HepG2 (cell line): ENCODE results near the gene ZMIZ1. TPM values are rescaled to one million over a fixed set of nuclear protein-coding genes. Genes with fewer than 3 reads are reported as not detected.

ENCODE experiments used
- ATAC-seq: fragments of 200-7000 bp; cut with Tn5 transposase; 3 replicates; pipeline ENCODE4 v1.9.1; 2020; ENCODE audit warnings: mild to moderate bottlenecking, moderate library complexity
- BruUV-seq: library from RNA; stranded (reverse); fragments of 400-500 nt; replicated peaks from 2 replicates; lab custom pipeline; 2021; lab: Mats Ljungman, UMichigan
- CTCF ChIA-PET: fragments of 300-600 bp; formaldehyde crosslinking; extraction: SDS; loops from one replicate; lab custom pipeline; 2021; ENCODE audit warnings: low total read pairs, inconsistent platforms, low intra/inter-chr PET ratio; lab: Yijun Ruan, JAX
- POLR2A ChIA-PET: fragments of 350-600 bp; sonication (Branson Sonifier 250); formaldehyde crosslinking; loops from one replicate; lab custom pipeline; 2020; ENCODE audit warnings: antibody characterized with exemption, inconsistent platforms; lab: Yijun Ruan, JAX
- DNase-seq: peaks from one replicate; pipeline ENCODE4 v3.0.0-alpha.2; 2015; ENCODE audit warnings: low spot score
- FAIRE-seq: peaks from 3 replicates; lab custom pipeline; 2011; peaks lifted over from hg19 to GRCh38; lab: Jason Lieb, UNC
- H2AFZ ChIP-seq: one replicate; pipeline ENCODE4 v1.6.1; 2011; ENCODE audit warnings: low read length, inconsistent platforms
- H3K27ac ChIP-seq: fragments of 300-600 bp; 3 replicates; pipeline ENCODE4 v1.8.0; 2011; ENCODE audit warnings: mixed run types, mild to moderate bottlenecking, mixed read lengths, low read length, inconsistent platforms; ENCODE audit not compliant: insufficient read depth; ENCODE audit errors: extremely low read length
- H3K27me3 ChIP-seq, 2 experiments: fragments of 200-600 bp in 1 of 2; 2 replicates in 1 of 2; 3 replicates in 1 of 2; pipeline versions ENCODE4 v1.6.0 to v1.8.0; 2011; ENCODE audit warnings: low read length in 2 of 2, mild to moderate bottlenecking in 2 of 2, moderate library complexity in 2 of 2, inconsistent platforms in 1 of 2; ENCODE audit not compliant: insufficient read depth in 2 of 2, control insufficient read depth in 1 of 2
- H3K36me3 ChIP-seq, 2 experiments: fragments of 200-600 bp in 1 of 2; replicated peaks in 1 of 2; 2 replicates in 1 of 2; 3 replicates in 1 of 2; pipeline versions ENCODE4 v1.5.1 to v1.8.0; 2011; ENCODE audit warnings: low read length in 2 of 2, inconsistent platforms in 1 of 2; ENCODE audit not compliant: insufficient read depth in 2 of 2, control insufficient read depth in 1 of 2
- H3K4me1 ChIP-seq: 2 replicates; pipeline ENCODE4 v1.5.1; 2012; ENCODE audit warnings: low read length, inconsistent platforms; ENCODE audit not compliant: insufficient read depth
- H3K4me2 ChIP-seq: 2 replicates; pipeline ENCODE4 v1.6.0; 2011; ENCODE audit warnings: low read depth, low read length, inconsistent platforms
- H3K4me3 ChIP-seq, 3 experiments: fragments of 200-600 bp in 1 of 3; sonication (generic), shearing (Covaris generic) in 1 of 3; replicated peaks in 1 of 3; 2 replicates each; pipeline ENCODE4 v1.5.1; 2011 to 2016; ENCODE audit warnings: low read length in 3 of 3, inconsistent platforms in 2 of 3, low read depth in 2 of 3, mild to moderate bottlenecking in 2 of 3, control low read depth in 1 of 3, mixed read lengths in 1 of 3; ENCODE audit not compliant: insufficient read depth in 1 of 3
- H3K79me2 ChIP-seq: one replicate; pipeline ENCODE4 v1.6.1; 2011; ENCODE audit warnings: low read length, inconsistent platforms; ENCODE audit not compliant: insufficient read depth
- H3K9ac ChIP-seq: 2 replicates; pipeline ENCODE4 v1.6.0; 2011; ENCODE audit warnings: mild to moderate bottlenecking, low read depth, low read length, inconsistent platforms; ENCODE audit not compliant: insufficient read depth
- H3K9me3 ChIP-seq: 2 replicates; pipeline ENCODE4 v1.5.1; 2012; ENCODE audit warnings: mild to moderate bottlenecking, low read length
- H4K20me1 ChIP-seq: 2 replicates; pipeline ENCODE4 v1.6.0; 2011; ENCODE audit warnings: inconsistent platforms, mild to moderate bottlenecking, low read length, moderate library complexity; ENCODE audit not compliant: insufficient read depth
- CSRNP2 ChIP-seq: sonication (generic); formaldehyde crosslinking; conservative IDR thresholded peaks from 2 replicates; pipeline ENCODE4 v1.8.0; 2022; ENCODE audit warnings: low read depth, missing genetic modification reagents
- MAFF ChIP-seq: IDR thresholded peaks from 2 replicates; pipeline ENCODE4 v1.6.1; 2011; ENCODE audit warnings: low read depth, low read length, improper control_type of control experiment
- MAFK ChIP-seq, 2 experiments: IDR thresholded peaks in 1 of 2; conservative IDR thresholded peaks in 1 of 2; 2 replicates each; pipeline ENCODE4 v1.6.1; 2011; ENCODE audit warnings: improper control_type of control experiment in 2 of 2, low read length in 2 of 2
- NFYC ChIP-seq: IDR thresholded peaks from 2 replicates; pipeline ENCODE4 v1.6.1; 2016; ENCODE audit warnings: missing genetic modification reagents, missing compliant biosample characterization
- NR2F6 ChIP-seq, 2 experiments: IDR thresholded peaks; 2 replicates each; pipeline ENCODE4 v1.6.1; 2016; ENCODE audit warnings: antibody characterized with exemption in 1 of 2, mild to moderate bottlenecking in 1 of 2
- SP5 ChIP-seq: IDR thresholded peaks from 2 replicates; pipeline ENCODE4 v1.6.1; 2016; ENCODE audit warnings: low read depth, borderline replicate concordance
- ZFP90 ChIP-seq: sonication (generic); formaldehyde crosslinking; IDR thresholded peaks from 2 replicates; pipeline ENCODE4 v1.8.0; 2022; ENCODE audit warnings: missing genetic modification reagents, mild to moderate bottlenecking, inconsistent platforms, borderline replicate concordance
- ZNF232 ChIP-seq: sonication (generic); formaldehyde crosslinking; IDR thresholded peaks from 2 replicates; pipeline ENCODE4 v1.4.0; 2020; ENCODE audit warnings: missing genetic modification reagents, borderline replicate concordance
- ZNF292 ChIP-seq: sonication (generic); formaldehyde crosslinking; IDR thresholded peaks from 2 replicates; pipeline ENCODE4 v1.8.1; 2022; ENCODE audit warnings: mild to moderate bottlenecking, low read depth, missing genetic modification reagents, borderline replicate concordance
- ZNF383 ChIP-seq: sonication (generic); formaldehyde crosslinking; IDR thresholded peaks from 2 replicates; pipeline ENCODE4 v1.4.0; 2020; ENCODE audit warnings: missing genetic modification reagents, mild to moderate bottlenecking, borderline replicate concordance
- ZNF484 ChIP-seq: sonication (generic); formaldehyde crosslinking; IDR thresholded peaks from 2 replicates; pipeline ENCODE4 v1.5.1; 2020; ENCODE audit warnings: mild to moderate bottlenecking, low read depth, missing genetic modification reagents, borderline replicate concordance
- ZNF883 ChIP-seq: sonication (generic); formaldehyde crosslinking; IDR thresholded peaks from 2 replicates; pipeline ENCODE4 v1.5.1; 2020; ENCODE audit warnings: mild to moderate bottlenecking, missing genetic modification reagents; ENCODE audit errors: not compliant biosample characterization
- WGBS: methylation state at CpG from one replicate; pipeline ENCODE4 v1.1.6; 2017; ENCODE audit warnings: low lambda C conversion rate; 5-methylcytosine and 5-hydroxymethylcytosine counted together
- in situ Hi-C: cut with HindIII; loops from 2 replicates; pipeline ENCODE4 v1.10.0; 2017; ENCODE audit warnings: low pct_unique_long_range_greater_than_20kb; ENCODE audit not compliant: extremely low pct_ligation_motif_present
- intact Hi-C: fragments of 100-400 bp; cut with micrococcal nuclease; formaldehyde crosslinking; loops from one replicate; pipeline ENCODE4 v1.10.0; 2022; ENCODE audit not compliant: unreplicated experiment
- polyA plus RNA-seq, 8 experiments: library from polyadenylated mRNA; depleted of rRNA in 3 of 8; stranded (reverse) in 7 of 8; unstranded in 1 of 8; fragments of >200 nt; fragmentation: Illumina TruSeq in 4 of 8; extraction: Trizol in 4 of 8; gene quantifications; 2 replicates each; pipeline versions ENCODE4 v1.2.1 to v1.2.3, GENCODE V29; 2011 to 2016; ENCODE audit warnings: low read depth in 4 of 8, missing spikeins in 1 of 8, mixed read lengths in 1 of 8; ENCODE audit not compliant: insufficient read depth in 1 of 8
- total RNA-seq, 5 experiments: library from RNA; depleted of rRNA; stranded (reverse); fragments of >200 nt; fragmentation: Illumina TruSeq; extraction: Trizol; gene quantifications; 2 replicates each; pipeline ENCODE4 v1.2.3, GENCODE V29; 2016; ENCODE audit warnings: low read depth in 1 of 5

Gene ZMIZ1
- total and polyA plus RNA-seq, 2 of the 13 experiments (the other 11 are each of a cell fraction or from before 2014, with no cell fraction given), result 5.3 to 10.2 TPM

GRCh38 chr10:79357180-79357579 lies 288.4 kb downstream of the ZMIZ1 start:
- H3K9me3 ChIP-seq, result no peaks in the 10 kb centered on the region
- DNase-seq (no peak), FAIRE-seq (no peak), ATAC-seq (no peak)
- intact Hi-C loops, result no loop called here
- H3K27me3 ChIP-seq, result no peaks in the 10 kb centered on the region
- POLR2A ChIA-PET, result interaction anchor here (2.9 to 3.5 kb wide), 2 partner anchors 9 to 23 kb away, joined by 11 to 45 read pairs; partner anchors contain the start of gene PPIF
- peaks cover 22% of the 10 kb centered on the region for H4K20me1 ChIP-seq
- in situ Hi-C loops, result no loop called here
- H3K4me3 ChIP-seq, result no peak overlapping the region
- H3K36me3 ChIP-seq, result peaks cover 14 to 43% of the 10 kb centered on the region in 2 experiments
- H3K4me2 ChIP-seq, result no peak overlapping the region
- H2AFZ ChIP-seq, result no peak overlapping the region
- peak; percentile 24; the same call in 1 of the 2 replicates for TF ChIP-seq NFYC (CRISPR knock-in tag)
- TF ChIP-seq MAFF, result peak; percentile 27; the same call in 1 of the 2 replicates
- no peak for TF ChIP-seq ZFP90
- peak in 1 of 2 experiments; percentile 27; a peak in 1 of 4 replicates for TF ChIP-seq MAFK (conservative IDR thresholded peaks at IDR 0.05 in 1 of 2, IDR thresholded peaks at IDR 0.05 in 1 of 2; ENCODE audit: low read length in 2 of 2)
- no peak for TF ChIP-seq ZNF383 (CRISPR knock-in tag)
- CTCF ChIA-PET, result no interaction called here
- peaks cover 53% of the 10 kb centered on the region for H3K4me1 ChIP-seq
- no TSS peak for BruUV-seq
- peaks cover 2% of the 10 kb centered on the region for H3K79me2 ChIP-seq
- 96% methylated on average over 9 of the region's 9 CpGs for WGBS
- no peak overlapping the region for H3K9ac ChIP-seq
- H3K27ac ChIP-seq, result no peak overlapping the region

DNA sequence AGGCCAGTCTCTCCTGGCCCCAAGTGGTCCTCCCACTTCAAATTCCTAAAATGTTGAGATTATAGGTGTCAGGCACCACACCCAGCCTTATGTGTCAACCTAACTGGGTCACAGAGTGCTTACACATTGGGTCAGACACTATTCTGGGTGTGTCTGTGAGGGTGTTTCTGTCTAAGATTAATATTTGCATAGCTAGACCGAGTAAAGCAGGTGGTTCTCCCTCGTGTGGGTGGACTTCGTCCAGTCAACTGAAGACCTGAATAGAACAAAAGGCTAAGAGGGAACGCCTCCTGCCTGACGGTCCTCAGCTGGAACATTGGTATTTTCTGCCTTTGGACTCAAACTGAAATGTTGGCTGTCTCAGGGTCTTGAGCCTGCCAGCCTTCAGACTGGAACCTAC lies 290.0 kb downstream of the ZMIZ1 start:
- Histone ChIP-seq H2AFZ (no peak overlapping the region), H3K27me3 (no peaks in the 10 kb centered on the region), H3K4me1 (peaks cover 40% of the 10 kb centered on the region), H3K9me3 (no peaks in the 10 kb centered on the region), H3K4me2 (peak overlapping the region; percentile 28), H3K36me3 (peaks cover 5 to 27% of the 10 kb centered on the region in 2 experiments), H3K27ac (peak overlapping the region; percentile 44), H3K4me3 (no peak overlapping the region), H3K9ac (no peak overlapping the region), H3K79me2 (no peaks in the 10 kb centered on the region), H4K20me1 (peaks cover 9% of the 10 kb centered on the region)
- FAIRE-seq (peak; percentile 99), DNase-seq (peak; percentile 94), ATAC-seq (peak; percentile 91)
- intact Hi-C loops, result loop anchor here (1.0 kb wide), 1 partner anchor 12 kb away; the partner anchor contains the start of gene PPIF
- 4% methylated on average over 5 of the region's 5 CpGs for WGBS
- POLR2A ChIA-PET, result interaction anchor here (0.5 to 3.5 kb wide), 6 partner anchors 11 to 753 kb away, joined by 3 to 45 read pairs (median 6); partner anchors contain the start of gene PPIF
- no TSS peak for BruUV-seq
- in situ Hi-C loops, result no loop called here
- CTCF ChIA-PET, result no interaction called here
- TF ChIP-seq SP5 (CRISPR knock-in tag) (peak; percentile 39; the same call in 1 of the 2 replicates), NR2F6 (IDR thresholded peaks at IDR 0.05) (no peak), NR2F6 (CRISPR knock-in tag; IDR thresholded peaks at IDR 0.05) (peak; percentile 45; the same call in 1 of the 2 replicates), ZNF232 (no peak), ZNF883 (no peak), ZNF484 (CRISPR knock-in tag) (no peak), CSRNP2 (no peak), ZNF292 (peak; percentile 20; the same call in 1 of the 2 replicates)
